Activated CD8-positive, alpha-beta memory T cell treated with anti-CD3 and anti-CD28 coated beads for 1 hour (primary cell): ENCODE data around the gene INSIG1.

ENCODE experiments used
- DNase-seq, 2 donors: peaks; one replicate each; pipeline ENCODE4 v3.0.0-alpha.2; 2020; ENCODE audit warnings: low read depth in 1 of 2; ENCODE audit errors: extremely low read depth in 1 of 2

The INSIG1 gene

GRCh38 chr7:155297517-155298287 is at the start of gene INSIG1:
Gene INSIG1, plus strand, starts transcription at chr7:155297878. Its CDS starts 408 bp downstream, at chr7:155298286.
- DNase-seq: peak; percentile 65 to 89

GRCh38 chr7:155248366-155248756 is 49.3 kb upstream of the INSIG1 start:
- no peak for DNase-seq

- DNase-seq: no peak
Measured at GRCh38 chr7:155251831-155252230, 45.8 kb upstream of the INSIG1 start.

- no peak for DNase-seq
Measured at GRCh38 chr7:155252444-155252887, 45.2 kb upstream of the INSIG1 start.

- DNase-seq: no peak
Measured at GRCh38 chr7:155252892-155253501, 44.7 kb upstream of the INSIG1 start.

- DNase-seq: no peak
Measured at GRCh38 chr7:155254018-155254417, 43.7 kb upstream of the INSIG1 start.

- DNase-seq: no peak
Measured at GRCh38 chr7:155255071-155255470, 42.6 kb upstream of the INSIG1 start.

GRCh38 chr7:155255621-155256020 is 42.1 kb upstream of the INSIG1 start:
- DNase-seq: no peak

- DNase-seq: no peak
Measured at GRCh38 chr7:155256081-155256760, 41.5 kb upstream of the INSIG1 start.

- DNase-seq: no peak
Measured at GRCh38 chr7:155256761-155257481, 40.8 kb upstream of the INSIG1 start.

GRCh38 chr7:155257482-155258225 is 40.0 kb upstream of the INSIG1 start:
- no peak for DNase-seq

GRCh38 chr7:155258226-155258560 is 39.5 kb upstream of the INSIG1 start:
- DNase-seq: no peak

GRCh38 chr7:155259866-155260497 is 37.7 kb upstream of the INSIG1 start:
- no peak for DNase-seq

- no peak for DNase-seq
Measured at GRCh38 chr7:155260498-155260872, 37.2 kb upstream of the INSIG1 start.

GRCh38 chr7:155261031-155261985 is 36.4 kb upstream of the INSIG1 start:
- DNase-seq: no peak

GRCh38 chr7:155262031-155262430 is 35.6 kb upstream of the INSIG1 start:
- DNase-seq: no peak

GRCh38 chr7:155263051-155263450 is 34.6 kb upstream of the INSIG1 start:
- DNase-seq: no peak

GRCh38 chr7:155263581-155264143 is 34.0 kb upstream of the INSIG1 start:
- DNase-seq: no peak

- no peak for DNase-seq
Measured at GRCh38 chr7:155265144-155265543, 32.5 kb upstream of the INSIG1 start.
